Caco-2 (cell line): Measurements from ENCODE around the gene TAF4B. TPM values are rescaled to one million over a fixed set of nuclear protein-coding genes. Genes with fewer than 3 reads are reported as not detected.

ENCODE experiments used
- BruUV-seq: library from RNA; stranded (reverse); fragments of 400-500 nt; replicated peaks from 2 replicates; lab custom pipeline; 2021; lab: Mats Ljungman, UMichigan
- CTCF ChIA-PET: fragments of 300-600 bp; sonication (Branson Sonifier 250); formaldehyde crosslinking; loops from one replicate; lab custom pipeline; 2022; ENCODE audit warnings: antibody characterized with exemption; lab: Charles Lee
- POLR2A ChIA-PET: fragments of 300-600 bp; sonication (Branson Sonifier 250); formaldehyde crosslinking; loops from one replicate; lab custom pipeline; 2022; ENCODE audit warnings: antibody characterized with exemption; lab: Charles Lee
- DNase-seq, 2 experiments: peaks; one replicate each; pipeline versions ENCODE4 v3.0.0 to v3.0.0-alpha.2; 2020 to 2022
- H3K27me3 ChIP-seq: replicated peaks from 2 replicates; pipeline ENCODE4 v1.6.0; 2011; ENCODE audit warnings: low read length; ENCODE audit not compliant: control insufficient read depth, insufficient read depth
- H3K36me3 ChIP-seq: 2 replicates; pipeline ENCODE4 v1.5.1; 2011; ENCODE audit warnings: low read length; ENCODE audit not compliant: control insufficient read depth, insufficient read depth
- H3K4me1 ChIP-seq: fragments of 250-450 bp; sonication (Bioruptor Pico); 2 replicates; pipeline ENCODE4 v1.5.1; 2020; ENCODE audit warnings: mild to moderate bottlenecking
- H3K4me3 ChIP-seq: 2 replicates; pipeline ENCODE4 v1.5.1; 2011; ENCODE audit warnings: low read depth, mild to moderate bottlenecking, control low read depth, low read length
- H3K9me3 ChIP-seq: fragments of 250-450 bp; sonication (Bioruptor Pico); 2 replicates; pipeline ENCODE4 v1.5.1; 2020; ENCODE audit warnings: mild to moderate bottlenecking, moderate library complexity
- H3K27ac Mint-ChIP-seq: one replicate; pipeline ENCODE4 v1.8.0; 2022; ENCODE audit warnings: mixed read lengths; ENCODE audit not compliant: unreplicated experiment
- H3K27me3 Mint-ChIP-seq: one replicate; pipeline ENCODE4 v1.8.0; 2022; ENCODE audit warnings: mixed read lengths; ENCODE audit not compliant: insufficient read depth, unreplicated experiment
- H3K36me3 Mint-ChIP-seq: one replicate; pipeline ENCODE4 v1.8.0; 2022; ENCODE audit warnings: mild to moderate bottlenecking, mixed read lengths; ENCODE audit not compliant: insufficient read depth, unreplicated experiment
- H3K4me1 Mint-ChIP-seq: one replicate; pipeline ENCODE4 v1.8.0; 2022; ENCODE audit warnings: low read depth, mixed read lengths; ENCODE audit not compliant: unreplicated experiment
- H3K4me3 Mint-ChIP-seq: one replicate; pipeline ENCODE4 v1.8.0; 2022; ENCODE audit warnings: mild to moderate bottlenecking, moderate library complexity, mixed read lengths; ENCODE audit not compliant: unreplicated experiment
- H3K9me3 Mint-ChIP-seq: one replicate; pipeline ENCODE4 v1.8.0; 2022; ENCODE audit warnings: mixed read lengths; ENCODE audit not compliant: unreplicated experiment
- CTCF ChIP-seq, 2 experiments: fragments of 200-600 bp in 1 of 2; IDR thresholded peaks; 1 replicate in 1 of 2; 2 replicates in 1 of 2; pipeline versions ENCODE4 v1.5.1 to v1.8.0; 2011 to 2022; ENCODE audit warnings: antibody characterized with exemption in 1 of 2, control low read depth in 1 of 2, inconsistent platforms in 1 of 2, low read depth in 1 of 2, low read length in 1 of 2, mild to moderate bottlenecking in 1 of 2, moderate library complexity in 1 of 2; ENCODE audit not compliant: insufficient read depth in 1 of 2, severe bottlenecking in 1 of 2, unreplicated experiment in 1 of 2
- intact Hi-C: fragments of 100-400 bp; cut with micrococcal nuclease; formaldehyde crosslinking; loops from one replicate; pipeline ENCODE4 v1.10.0; 2022; ENCODE audit not compliant: unreplicated experiment
- total RNA-seq: library from RNA; stranded (reverse); gene quantifications from 2 replicates; pipeline ENCODE4 v1.2.3, GENCODE V29; 2022

Gene TAF4B
- total RNA-seq, 1 experiment from 2014 or later, result 2.6 TPM

GRCh38 chr18:26415631-26416030, 189.4 kb downstream of the TAF4B start:
- H3K9me3 Mint-ChIP-seq, result no peaks in the 10 kb centered on the region
- no TSS peak for BruUV-seq
- H3K27me3 Mint-ChIP-seq, result no peaks in the 10 kb centered on the region
- Histone ChIP-seq H3K9me3 (no peaks in the 10 kb centered on the region), H3K4me1 (no peaks in the 10 kb centered on the region), H3K36me3 (no peaks in the 10 kb centered on the region), H3K4me3 (no peak overlapping the region), H3K27me3 (no peaks in the 10 kb centered on the region)
- H3K36me3 Mint-ChIP-seq, result no peaks in the 10 kb centered on the region
- no peak overlapping the region for H3K4me3 Mint-ChIP-seq
- POLR2A ChIA-PET, result no interaction called here
- no peaks in the 10 kb centered on the region for H3K4me1 Mint-ChIP-seq
- CTCF ChIA-PET, result no interaction called here
- intact Hi-C loops, result no loop called here
- H3K27ac Mint-ChIP-seq, result no peak overlapping the region
- no peak for TF ChIP-seq CTCF (IDR thresholded peaks at IDR 0.05; ENCODE audit: insufficient read depth in 1 of 2, low read depth in 1 of 2, low read length in 1 of 2, severe bottlenecking in 1 of 2, unreplicated experiment in 1 of 2)
- DNase-seq, result no peak

- CTCF ChIA-PET, result no interaction called here
- H3K27ac Mint-ChIP-seq, result no peak overlapping the region
Measured at GRCh38 chr18:26416652-26417150, 190.5 kb downstream of the TAF4B start.

GRCh38 chr18:26417190-26417589, 190.9 kb downstream of the TAF4B start:
- Mint-ChIP-seq H3K4me1 (no peaks in the 10 kb centered on the region), H3K4me3 (no peak overlapping the region), H3K9me3 (no peaks in the 10 kb centered on the region), H3K27me3 (no peaks in the 10 kb centered on the region), H3K36me3 (no peaks in the 10 kb centered on the region), H3K27ac (no peak overlapping the region)
- no peaks in the 10 kb centered on the region for H3K9me3 ChIP-seq
- CTCF ChIA-PET, result interaction anchor here (0.7 kb wide), 1 partner anchor 30 kb away, joined by 4 read pairs; no protein-coding TSS in a partner anchor
- no peaks in the 10 kb centered on the region for H3K36me3 ChIP-seq
- intact Hi-C loops, result no loop called here
- DNase-seq, result no peak
- BruUV-seq, result no TSS peak
- no peak overlapping the region for H3K4me3 ChIP-seq
- no peaks in the 10 kb centered on the region for H3K27me3 ChIP-seq
- no peak for TF ChIP-seq CTCF (IDR thresholded peaks at IDR 0.05; ENCODE audit: insufficient read depth in 1 of 2, low read depth in 1 of 2, low read length in 1 of 2, severe bottlenecking in 1 of 2, unreplicated experiment in 1 of 2)
- POLR2A ChIA-PET, result no interaction called here
- no peaks in the 10 kb centered on the region for H3K4me1 ChIP-seq

More at GRCh38 chr18:26416652-26417150, 190.5 kb downstream of the TAF4B start:
- no peaks in the 10 kb centered on the region for H3K4me1 ChIP-seq
- Mint-ChIP-seq H3K4me3 (no peak overlapping the region), H3K36me3 (no peaks in the 10 kb centered on the region), H3K4me1 (no peaks in the 10 kb centered on the region), H3K9me3 (no peaks in the 10 kb centered on the region), H3K27me3 (no peaks in the 10 kb centered on the region)
- TF ChIP-seq CTCF (IDR thresholded peaks at IDR 0.05; ENCODE audit: insufficient read depth in 1 of 2, low read depth in 1 of 2, low read length in 1 of 2, severe bottlenecking in 1 of 2, unreplicated experiment in 1 of 2), result no peak
- H3K4me3 ChIP-seq, result no peak overlapping the region
- no peaks in the 10 kb centered on the region for H3K27me3 ChIP-seq
- intact Hi-C loops, result no loop called here
- DNase-seq, result no peak
- POLR2A ChIA-PET, result no interaction called here
- BruUV-seq, result no TSS peak
- H3K36me3 ChIP-seq, result no peaks in the 10 kb centered on the region
- H3K9me3 ChIP-seq, result no peaks in the 10 kb centered on the region
